Fibroblast of pulmonary artery (primary cell): Measurements from ENCODE around the gene MDFIC.

Source experiments
- DNase-seq: peaks from one replicate; pipeline ENCODE4 v3.0.0-alpha.2; 2010; ENCODE audit warnings: low read depth
- H3K4me3 ChIP-seq: replicated peaks from 2 replicates; pipeline ENCODE4 v1.5.1; 2011; ENCODE audit warnings: low read depth, mild to moderate bottlenecking, control low read depth, low read length, moderate library complexity
- CTCF ChIP-seq: IDR thresholded peaks from 2 replicates; pipeline ENCODE4 v1.5.1; 2011; ENCODE audit warnings: mild to moderate bottlenecking, control low read depth, low read length, inconsistent platforms; ENCODE audit errors: missing control alignments

Gene MDFIC

GRCh38 chr7:114997487-114998404 lies 75.9 kb downstream of the MDFIC start:
- no peak overlapping the region for H3K4me3 ChIP-seq
- no peak for DNase-seq
- no peak for TF ChIP-seq CTCF

- no peak for TF ChIP-seq CTCF
- no peak overlapping the region for H3K4me3 ChIP-seq
- no peak for DNase-seq
Measured at GRCh38 chr7:115004121-115004520, 82.2 kb downstream of the MDFIC start.

GRCh38 chr7:115005251-115005650 lies 83.4 kb downstream of the MDFIC start:
- no peak for TF ChIP-seq CTCF
- H3K4me3 ChIP-seq = no peak overlapping the region
- DNase-seq = no peak

- TF ChIP-seq CTCF = no peak
- no peak for DNase-seq
- H3K4me3 ChIP-seq = no peak overlapping the region
Measured at GRCh38 chr7:115005953-115006352, 84.1 kb downstream of the MDFIC start.

GRCh38 chr7:115007751-115008150 lies 85.9 kb downstream of the MDFIC start:
- DNase-seq = no peak
- TF ChIP-seq CTCF = no peak
- H3K4me3 ChIP-seq = no peak overlapping the region

- peak; percentile 90 for DNase-seq
- no peak for TF ChIP-seq CTCF
Measured at GRCh38 chr7:115008465-115009114, 86.7 kb downstream of the MDFIC start.

More at GRCh38 chr7:115008465-115009114, 86.7 kb downstream of the MDFIC start:
- H3K4me3 ChIP-seq = no peak overlapping the region
